ENCODE data around the gene DSC2. TPM values are rescaled to one million over a fixed set of nuclear protein-coding genes. Genes with fewer than 3 reads are reported as not detected.
"Not testable (repeated sequence)": the region's sequence is repeated elsewhere in the genome, so short reads cannot be mapped to it uniquely, and the experiment has no call there.

Gene DSC2
- total and polyA plus RNA-seq, 7 donors, result 1.9 to 42.1 (median 3.3) TPM

GRCh38 chr18:31015715-31016434 lies 86.3 kb downstream of the DSC2 start:
- no peaks in the 10 kb centered on the region for H3K9me3 ChIP-seq
- no peak overlapping the region for H3K27ac ChIP-seq
- H3K36me3 ChIP-seq, result no peaks in the 10 kb centered on the region
- no peak overlapping the region for H3K4me3 ChIP-seq
- WGBS, 2 donors, result 89 to 96% methylated on average over 3 of the region's 3 CpGs
- TF ChIP-seq EP300 (IDR thresholded peaks at IDR 0.05) (no peak), POLR2AphosphoS5 (IDR thresholded peaks at IDR 0.05) (no peak), CTCF (IDR thresholded peaks at IDR 0.05) (no peak), POLR2A (IDR thresholded peaks at IDR 0.05) (no peak)
- H3K27me3 ChIP-seq, result no peaks in the 10 kb centered on the region
- no peaks in the 10 kb centered on the region for H3K4me1 ChIP-seq
- no peak for DNase-seq
- intact Hi-C loops (cut with DNase I), result no loop called here

- H3K27me3 ChIP-seq; H3K4me1 ChIP-seq; intact Hi-C loops (cut with DNase I); H3K27ac ChIP-seq; H3K9me3 ChIP-seq; DNase-seq; H3K36me3 ChIP-seq; H3K4me3 ChIP-seq: not testable (repeated sequence)
- WGBS, 2 donors, result 50 to 78% methylated on average over 7 of the region's 7 CpGs
These were observed 90.8 kb downstream of the DSC2 start for GRCh38 chr18:31011455-31011854.

- H3K4me3 ChIP-seq, result no peak overlapping the region
These were observed 91.6 kb downstream of the DSC2 start for GRCh38 chr18:31010601-31011000.

More at GRCh38 chr18:31010601-31011000, 91.6 kb downstream of the DSC2 start:
- H3K27me3 ChIP-seq, result no peaks in the 10 kb centered on the region
- no peaks in the 10 kb centered on the region for H3K36me3 ChIP-seq
- no peak for DNase-seq
- no peak overlapping the region for H3K27ac ChIP-seq
- H3K9me3 ChIP-seq, result no peaks in the 10 kb centered on the region
- no peaks in the 10 kb centered on the region for H3K4me1 ChIP-seq
- 91 to 95% methylated on average over 4 of the region's 4 CpGs for WGBS, 2 donors
- intact Hi-C loops (cut with DNase I), result no loop called here
- TF ChIP-seq POLR2AphosphoS5 (IDR thresholded peaks at IDR 0.05) (no peak), CTCF (IDR thresholded peaks at IDR 0.05) (no peak), POLR2A (IDR thresholded peaks at IDR 0.05) (no peak), EP300 (IDR thresholded peaks at IDR 0.05) (no peak)

Other genes with a start within 250 kb of the DSC2 start
- gene DSC3, start 59.7 kb downstream of the DSC2 start, total RNA-seq, result under 1 TPM in 2 of 4 donors, not detected in 2; under 0.01 to 0.49 TPM
- gene DSC3, start 59.7 kb downstream of the DSC2 start, polyA plus RNA-seq, result under 1 TPM in 2 of 3 donors, not detected in 1; under 0.01 to 0.09 TPM
- not detected for gene DSC1, start 60.4 kb upstream of the DSC2 start, total RNA-seq
- gene DSC1, start 60.4 kb upstream of the DSC2 start, polyA plus RNA-seq, result under 1 TPM in 1 of 3 donors, not detected in 2; 0.09 TPM
- gene DSG1, start 215.7 kb upstream of the DSC2 start, total RNA-seq, result not detected
- not detected for gene DSG1, start 215.7 kb upstream of the DSC2 start, polyA plus RNA-seq